Chondrocyte (in vitro differentiated cells): ENCODE results near the gene WASF2. TPM values are rescaled to one million over a fixed set of nuclear protein-coding genes. Genes with fewer than 3 reads are reported as not detected.

Experiments used
- DNase-seq: peaks from one replicate; pipeline ENCODE4 v3.0.0; 2021; ENCODE audit warnings: mixed read lengths, low spot score
- H3K27ac Mint-ChIP-seq: one replicate; pipeline ENCODE4 v1.8.0; 2021; ENCODE audit warnings: mild to moderate bottlenecking, moderate library complexity, mixed read lengths; ENCODE audit not compliant: unreplicated experiment
- H3K27me3 Mint-ChIP-seq: 2 replicates; pipeline ENCODE4 v1.8.0; 2021; ENCODE audit warnings: low read depth, mixed read lengths
- H3K36me3 Mint-ChIP-seq: 2 replicates; pipeline ENCODE4 v1.8.0; 2021; ENCODE audit warnings: low read depth, mixed read lengths
- H3K4me1 Mint-ChIP-seq: 2 replicates; pipeline ENCODE4 v1.8.0; 2021; ENCODE audit warnings: low read depth, mild to moderate bottlenecking, mixed read lengths
- H3K4me3 Mint-ChIP-seq: one replicate; pipeline ENCODE4 v1.8.0; 2021; ENCODE audit warnings: mild to moderate bottlenecking, moderate library complexity, mixed read lengths; ENCODE audit not compliant: unreplicated experiment
- H3K9me3 Mint-ChIP-seq: 2 replicates; pipeline ENCODE4 v1.8.0; 2021; ENCODE audit warnings: low read depth, mixed read lengths
- CTCF ChIP-seq: fragments of 200-600 bp; sonication (generic); IDR thresholded peaks from 2 replicates; pipeline ENCODE4 v1.5.0; 2021; ENCODE audit warnings: antibody characterized with exemption, mild to moderate bottlenecking, moderate library complexity
- total RNA-seq: library from RNA; stranded (reverse); gene quantifications from 3 replicates; pipeline ENCODE4 v1.2.1, GENCODE V29; 2021

The WASF2 gene
- total RNA-seq, 1 donor from 2014 or later: 128 TPM

- Mint-ChIP-seq H3K36me3 (no peaks in the 10 kb centered on the region), H3K9me3 (no peaks in the 10 kb centered on the region), H3K4me3 (peak overlapping the region; percentile 93), H3K27me3 (no peaks in the 10 kb centered on the region), H3K27ac (peak overlapping the region; percentile 70), H3K4me1 (peaks cover 42% of the 10 kb centered on the region)
- no peak for DNase-seq
- no peak for TF ChIP-seq CTCF
Observed at GRCh38 chr1:27487966-27488884, 1.7 kb downstream of the WASF2 start.

- Mint-ChIP-seq H3K27me3 (no peaks in the 10 kb centered on the region), H3K27ac (no peak overlapping the region)
- no peak for DNase-seq
Observed at GRCh38 chr1:27485363-27485762, 4.6 kb downstream of the WASF2 start.

GRCh38 chr1:27483659-27484058 is 6.3 kb downstream of the WASF2 start:
- no peaks in the 10 kb centered on the region for H3K9me3 Mint-ChIP-seq
- no peak overlapping the region for H3K27ac Mint-ChIP-seq
- H3K27me3 Mint-ChIP-seq: no peaks in the 10 kb centered on the region
- DNase-seq: no peak
- peaks cover 37% of the 10 kb centered on the region for H3K4me1 Mint-ChIP-seq
- no peaks in the 10 kb centered on the region for H3K36me3 Mint-ChIP-seq
- TF ChIP-seq CTCF: no peak
- no peak overlapping the region for H3K4me3 Mint-ChIP-seq

More at GRCh38 chr1:27485363-27485762, 4.6 kb downstream of the WASF2 start:
- no peak overlapping the region for H3K4me3 Mint-ChIP-seq
- H3K36me3 Mint-ChIP-seq: no peaks in the 10 kb centered on the region
- H3K4me1 Mint-ChIP-seq: peaks cover 44% of the 10 kb centered on the region
- TF ChIP-seq CTCF: no peak
- no peaks in the 10 kb centered on the region for H3K9me3 Mint-ChIP-seq

GRCh38 chr1:27481994-27482620 is 7.9 kb downstream of the WASF2 start:
- H3K9me3 Mint-ChIP-seq: no peaks in the 10 kb centered on the region
- H3K36me3 Mint-ChIP-seq: peaks cover 2% of the 10 kb centered on the region
- H3K27me3 Mint-ChIP-seq: no peaks in the 10 kb centered on the region
- no peak for DNase-seq
- peaks cover 30% of the 10 kb centered on the region for H3K4me1 Mint-ChIP-seq
- TF ChIP-seq CTCF: no peak
- H3K27ac Mint-ChIP-seq: no peak overlapping the region
- no peak overlapping the region for H3K4me3 Mint-ChIP-seq

- Mint-ChIP-seq H3K4me3 (no peak overlapping the region), H3K4me1 (peaks cover 48% of the 10 kb centered on the region), H3K27me3 (no peaks in the 10 kb centered on the region), H3K27ac (no peak overlapping the region), H3K9me3 (no peaks in the 10 kb centered on the region), H3K36me3 (peaks cover 2% of the 10 kb centered on the region)
- no peak for DNase-seq
- no peak for TF ChIP-seq CTCF
Observed at GRCh38 chr1:27478098-27478497, 11.9 kb downstream of the WASF2 start.
